B cell (primary cell): ENCODE results near the gene FAM227B. TPM values are rescaled to one million over a fixed set of nuclear protein-coding genes. Genes with fewer than 3 reads are reported as not detected.

Source experiments
- ATAC-seq: fragments of 200-7000 bp; cut with Tn5 transposase; one replicate; pipeline ENCODE4 v1.10.0; 2021; ENCODE audit warnings: low read depth, mild to moderate bottlenecking, moderate number of reproducible peaks, moderate library complexity
- CTCF ChIA-PET: fragments of 350-600 bp; sonication (Branson Sonifier 250); formaldehyde crosslinking; loops from one replicate; lab custom pipeline; 2021; ENCODE audit warnings: antibody characterized with exemption, inconsistent platforms; lab: Charles Lee
- POLR2A ChIA-PET: fragments of 350-600 bp; sonication (Branson Sonifier 250); formaldehyde crosslinking; loops from one replicate; lab custom pipeline; 2021; ENCODE audit warnings: antibody characterized with exemption; lab: Charles Lee
- DNase-seq: peaks from one replicate; pipeline ENCODE4 v3.0.0; 2013
- H2AFZ ChIP-seq: 2 replicates; pipeline ENCODE4 v1.6.1; 2012; ENCODE audit warnings: mild to moderate bottlenecking, low read depth, low read length; ENCODE audit not compliant: insufficient read depth, poor library complexity, severe bottlenecking
- H3K27ac ChIP-seq, 2 donors: 1 replicate in 1 of 2; 2 replicates in 1 of 2; pipeline ENCODE4 v1.5.1; 2012 to 2013; ENCODE audit warnings: low read length in 2 of 2, mild to moderate bottlenecking in 2 of 2, moderate library complexity in 1 of 2
- H3K27me3 ChIP-seq, 4 experiments: fragments of 200-600 bp in 1 of 4; sonication (generic) in 1 of 4; replicated peaks in 1 of 4; 1 replicate in 2 of 4; 2 replicates in 2 of 4; pipeline versions ENCODE4 v1.6.1 to v1.7.0; 2013 to 2016; ENCODE audit warnings: low read length in 3 of 4, mild to moderate bottlenecking in 2 of 4, mixed read lengths in 1 of 4, moderate library complexity in 1 of 4; ENCODE audit not compliant: insufficient read depth in 4 of 4, control insufficient read depth in 3 of 4; ENCODE audit errors: control extremely low read depth in 1 of 4
- H3K36me3 ChIP-seq, 2 experiments: replicated peaks in 1 of 2; 1 replicate in 1 of 2; 2 replicates in 1 of 2; pipeline versions ENCODE4 v1.6.1 to v1.7.1; 2013; ENCODE audit warnings: low read length in 1 of 2; ENCODE audit not compliant: insufficient read depth in 2 of 2, control insufficient read depth in 1 of 2; ENCODE audit errors: control extremely low read depth in 1 of 2, extremely low read depth in 1 of 2
- H3K4me1 ChIP-seq, 2 donors: fragments of 200-600 bp in 1 of 2; sonication (generic) in 1 of 2; 1 replicate in 1 of 2; 2 replicates in 1 of 2; pipeline versions ENCODE4 v1.5.1 to v1.6.1; 2013 to 2017; ENCODE audit warnings: low read length in 2 of 2; ENCODE audit not compliant: control insufficient read depth in 2 of 2, insufficient read depth in 2 of 2
- H3K4me2 ChIP-seq: replicated peaks from 2 replicates; pipeline ENCODE3; 2012; ENCODE audit warnings: mild to moderate bottlenecking, low read depth, low read length; ENCODE audit not compliant: poor library complexity, severe bottlenecking
- H3K4me3 ChIP-seq, 5 experiments: fragments of 200-600 bp in 1 of 5; sonication (generic) in 1 of 5; 1 replicate in 3 of 5; 2 replicates in 2 of 5; pipeline versions ENCODE4 v1.5.1 to v1.7.0; 2011 to 2016; ENCODE audit warnings: low read length in 4 of 5, mild to moderate bottlenecking in 4 of 5, low read depth in 2 of 5, control low read depth in 1 of 5, moderate library complexity in 1 of 5; ENCODE audit not compliant: insufficient read depth in 1 of 5; ENCODE audit errors: control extremely low read depth in 1 of 5, extremely low read depth in 1 of 5
- H3K79me2 ChIP-seq: fragments of 200-600 bp; sonication (generic); one replicate; pipeline ENCODE4 v1.6.0; 2016; ENCODE audit warnings: low read length; ENCODE audit not compliant: control insufficient read depth, insufficient read depth
- H3K9ac ChIP-seq: fragments of 200-600 bp; sonication (generic); 2 replicates; pipeline ENCODE4 v1.6.1; 2017; ENCODE audit warnings: mild to moderate bottlenecking, low read length, moderate library complexity
- H3K9me3 ChIP-seq, 3 donors: one replicate each; pipeline versions ENCODE4 v1.6.1 to v1.7.1; 2013; ENCODE audit warnings: low read length in 2 of 3; ENCODE audit not compliant: control insufficient read depth in 2 of 3, insufficient read depth in 1 of 3; ENCODE audit errors: control extremely low read depth in 1 of 3
- H4K20me1 ChIP-seq: 2 replicates; pipeline ENCODE4 v1.6.0; 2012; ENCODE audit warnings: mild to moderate bottlenecking, low read length; ENCODE audit not compliant: insufficient read depth, control insufficient read depth, poor library complexity, severe bottlenecking
- H3K27ac Mint-ChIP-seq: one replicate; pipeline ENCODE4 v1.8.0; 2021; ENCODE audit warnings: mixed read lengths
- H3K27me3 Mint-ChIP-seq: one replicate; pipeline ENCODE4 v1.8.0; 2021; ENCODE audit warnings: mixed read lengths
- H3K4me1 Mint-ChIP-seq: one replicate; pipeline ENCODE4 v1.8.0; 2021; ENCODE audit warnings: mixed read lengths
- H3K4me3 Mint-ChIP-seq: one replicate; pipeline ENCODE4 v1.8.0; 2021; ENCODE audit warnings: mixed read lengths
- H3K9me3 Mint-ChIP-seq: one replicate; pipeline ENCODE4 v1.8.0; 2022; ENCODE audit warnings: mixed read lengths; ENCODE audit not compliant: insufficient read depth
- EZH2 ChIP-seq: IDR thresholded peaks from 2 replicates; pipeline ENCODE4 v1.6.1; 2012; ENCODE audit warnings: borderline replicate concordance, low read depth, mild to moderate bottlenecking, moderate library complexity, low read length; ENCODE audit not compliant: insufficient read depth, poor library complexity, severe bottlenecking
- WGBS: methylation state at CpG from one replicate; pipeline ENCODE4 v1.1.5; 2013; ENCODE audit warnings: missing lambda C conversion rate; ENCODE audit not compliant: insufficient coverage; 5-methylcytosine and 5-hydroxymethylcytosine counted together
- intact Hi-C: fragments of 100-400 bp; cut with micrococcal nuclease; formaldehyde crosslinking; loops from one replicate; pipeline ENCODE4 v1.10.0; 2022
- polyA plus RNA-seq: library from polyadenylated mRNA; depleted of rRNA; stranded (reverse); fragments of >200 nt; gene quantifications from 2 replicates; pipeline ENCODE4 v1.2.3, GENCODE V29; 2012
- total RNA-seq, 2 donors: library from RNA; stranded (reverse); fragments of 120-200 nt in 1 of 2; gene quantifications; 1 replicate in 1 of 2; 2 replicates in 1 of 2; pipeline versions ENCODE4 v1.2.3 to v1.2.4, GENCODE V29; 2013 to 2022
- TF ChIP-seq, protein P1 (sequence below): fragments of 200-600 bp; IDR thresholded peaks from one replicate; pipeline ENCODE4 v1.8.0; 2022; ENCODE audit warnings: antibody characterized with exemption, mild to moderate bottlenecking

The FAM227B gene
- total and polyA plus RNA-seq, 2 donors (not counting 1 experiment from before 2014, with no cell fraction given) = 5.6 to 8.9 TPM

DNA sequence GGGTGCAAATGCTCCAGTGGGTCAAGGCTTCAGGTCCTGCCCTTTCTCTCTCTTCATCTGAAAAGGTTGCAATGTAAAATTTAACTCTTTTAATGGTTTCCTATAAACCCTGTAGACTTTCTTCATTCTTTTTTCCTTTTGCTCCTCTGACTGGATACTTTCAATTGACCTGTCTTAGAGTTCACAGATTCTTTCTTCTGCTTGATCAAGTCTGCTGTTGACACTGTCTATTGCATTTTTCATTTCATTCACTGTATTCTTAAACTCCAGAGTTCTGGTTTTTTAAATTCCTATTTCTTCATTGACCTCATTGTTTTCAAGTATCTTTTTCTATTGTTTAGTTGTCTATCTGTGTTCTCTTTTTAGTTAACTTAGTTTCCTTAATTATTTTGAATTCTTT lies 82.1 kb downstream of the FAM227B start:
- H3K27ac ChIP-seq = no peak overlapping the region
- H3K4me1 ChIP-seq = no peaks in the 10 kb centered on the region
- no peaks in the 10 kb centered on the region for H4K20me1 ChIP-seq
- no peak overlapping the region for H3K9ac ChIP-seq
- no peak overlapping the region for H3K4me2 ChIP-seq
- no peaks in the 10 kb centered on the region for H3K27me3 Mint-ChIP-seq
- no peaks in the 10 kb centered on the region for H3K4me1 Mint-ChIP-seq
- no peak for DNase-seq
- no peaks in the 10 kb centered on the region for H3K36me3 ChIP-seq
- no peak overlapping the region for H2AFZ ChIP-seq
- no peak overlapping the region for H3K27ac Mint-ChIP-seq
- CTCF ChIA-PET = no interaction called here
- no peak for ATAC-seq
- no peak overlapping the region for H3K4me3 ChIP-seq
- H3K9me3 ChIP-seq = peaks cover 0 to 16% (median 14%) of the 10 kb centered on the region in 3 donors
- H3K9me3 Mint-ChIP-seq = peaks cover 9% of the 10 kb centered on the region
- no peak overlapping the region for H3K4me3 Mint-ChIP-seq
- no peaks in the 10 kb centered on the region for H3K27me3 ChIP-seq
- POLR2A ChIA-PET = no interaction called here
- TF ChIP-seq EZH2 = no peak
- TF ChIP-seq, protein P1, sequence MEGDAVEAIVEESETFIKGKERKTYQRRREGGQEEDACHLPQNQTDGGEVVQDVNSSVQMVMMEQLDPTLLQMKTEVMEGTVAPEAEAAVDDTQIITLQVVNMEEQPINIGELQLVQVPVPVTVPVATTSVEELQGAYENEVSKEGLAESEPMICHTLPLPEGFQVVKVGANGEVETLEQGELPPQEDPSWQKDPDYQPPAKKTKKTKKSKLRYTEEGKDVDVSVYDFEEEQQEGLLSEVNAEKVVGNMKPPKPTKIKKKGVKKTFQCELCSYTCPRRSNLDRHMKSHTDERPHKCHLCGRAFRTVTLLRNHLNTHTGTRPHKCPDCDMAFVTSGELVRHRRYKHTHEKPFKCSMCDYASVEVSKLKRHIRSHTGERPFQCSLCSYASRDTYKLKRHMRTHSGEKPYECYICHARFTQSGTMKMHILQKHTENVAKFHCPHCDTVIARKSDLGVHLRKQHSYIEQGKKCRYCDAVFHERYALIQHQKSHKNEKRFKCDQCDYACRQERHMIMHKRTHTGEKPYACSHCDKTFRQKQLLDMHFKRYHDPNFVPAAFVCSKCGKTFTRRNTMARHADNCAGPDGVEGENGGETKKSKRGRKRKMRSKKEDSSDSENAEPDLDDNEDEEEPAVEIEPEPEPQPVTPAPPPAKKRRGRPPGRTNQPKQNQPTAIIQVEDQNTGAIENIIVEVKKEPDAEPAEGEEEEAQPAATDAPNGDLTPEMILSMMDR = no peak
- H3K79me2 ChIP-seq = no peaks in the 10 kb centered on the region
- intact Hi-C loops = no loop called here

GRCh38 chr15:49530092-49530491 lies 90.5 kb downstream of the FAM227B start:
- Histone ChIP-seq H3K27me3 (no peaks in the 10 kb centered on the region), H3K4me2 (no peak overlapping the region), H3K36me3 (no peaks in the 10 kb centered on the region), H3K9me3 (peaks cover 0 to 7% (median 0%) of the 10 kb centered on the region in 3 donors), H2AFZ (no peak overlapping the region), H3K27ac (no peak overlapping the region), H3K4me3 (no peak overlapping the region), H4K20me1 (no peaks in the 10 kb centered on the region), H3K9ac (no peak overlapping the region), H3K79me2 (no peaks in the 10 kb centered on the region), H3K4me1 (no peaks in the 10 kb centered on the region)
- peaks cover 2% of the 10 kb centered on the region for H3K9me3 Mint-ChIP-seq
- CTCF ChIA-PET = no interaction called here
- H3K4me1 Mint-ChIP-seq = no peaks in the 10 kb centered on the region
- DNase-seq = no peak
- POLR2A ChIA-PET = no interaction called here
- TF ChIP-seq EZH2 = no peak
- no peak overlapping the region for H3K27ac Mint-ChIP-seq
- H3K4me3 Mint-ChIP-seq = no peak overlapping the region
- ATAC-seq = no peak
- intact Hi-C loops = no loop called here
- peaks cover 12% of the 10 kb centered on the region for H3K27me3 Mint-ChIP-seq
- WGBS = no CpG with 5 or more reads among the region's 1 CpG
